Fibroblast of skin of abdomen (primary cell): ENCODE data around the gene SENP5. TPM values are rescaled to one million over a fixed set of nuclear protein-coding genes. Genes with fewer than 3 reads are reported as not detected.
A peak's percentile ranks its signal among the peaks of the same experiment; 100 is the strongest.
"Not testable (repeated sequence)": the region's sequence is repeated elsewhere in the genome, so short reads cannot be mapped to it uniquely, and the experiment has no call there.

Source experiments
- DNase-seq: peaks from one replicate; pipeline ENCODE4 v3.0.0-alpha.2; 2013
- polyA plus RNA-seq, 2 experiments: library from polyadenylated mRNA; unstranded; fragments of 120-200 nt; gene quantifications; one replicate each; pipeline ENCODE4 v1.2.1, GENCODE V29; 2013; ENCODE audit not compliant: insufficient read length in 2 of 2

The SENP5 gene
- 16.6 TPM for polyA plus RNA-seq (2013, experiment 1 of 2; ENCODE audit: insufficient read length)
- polyA plus RNA-seq (2013, experiment 2 of 2; ENCODE audit: insufficient read length): 16.2 TPM

- peak; percentile 89 for DNase-seq
Measured at GRCh38 chr3:196867507-196868296, at the start of gene SENP5. SENP5 (plus strand) TSS chr3:196867920; CDS start chr3:196885182, 17,262 bp downstream.

GRCh38 chr3:196821806-196822355 is 45.8 kb upstream of the SENP5 start:
- DNase-seq: no peak

- DNase-seq: not testable (repeated sequence)
Measured at GRCh38 chr3:196829651-196830050, 38.1 kb upstream of the SENP5 start.

- DNase-seq: no peak
Measured at GRCh38 chr3:196835086-196835485, 32.6 kb upstream of the SENP5 start.

- not testable (repeated sequence) for DNase-seq
Measured at GRCh38 chr3:196836626-196837025, 31.1 kb upstream of the SENP5 start.

GRCh38 chr3:196837819-196838420 is 29.8 kb upstream of the SENP5 start:
- peak; percentile 58 for DNase-seq

GRCh38 chr3:196839351-196839750 is 28.4 kb upstream of the SENP5 start:
- DNase-seq: not testable (repeated sequence)

- DNase-seq: no peak
Measured at GRCh38 chr3:196842567-196843434, 24.9 kb upstream of the SENP5 start.

- DNase-seq: no peak
Measured at GRCh38 chr3:196843435-196844110, 24.1 kb upstream of the SENP5 start.

- DNase-seq: not testable (repeated sequence)
Measured at GRCh38 chr3:196844235-196845219, 23.2 kb upstream of the SENP5 start.

GRCh38 chr3:196848375-196848774 is 19.3 kb upstream of the SENP5 start:
- not testable (repeated sequence) for DNase-seq

GRCh38 chr3:196849180-196849741 is 18.5 kb upstream of the SENP5 start:
- DNase-seq: no peak

- DNase-seq: not testable (repeated sequence)
Measured at GRCh38 chr3:196863000-196863399, 4.7 kb upstream of the SENP5 start.

GRCh38 chr3:196867155-196867506 is 589 bp upstream of the SENP5 start:
- no peak for DNase-seq

GRCh38 chr3:196868297-196868661 is 559 bp downstream of the SENP5 start:
- no peak for DNase-seq

- DNase-seq: no peak
Measured at GRCh38 chr3:196872316-196872715, 4.6 kb downstream of the SENP5 start.

- DNase-seq: not testable (repeated sequence)
Measured at GRCh38 chr3:196874511-196875094, 6.9 kb downstream of the SENP5 start.

GRCh38 chr3:196875258-196875657 is 7.5 kb downstream of the SENP5 start:
- no peak for DNase-seq

GRCh38 chr3:196883361-196883760 is 15.6 kb downstream of the SENP5 start:
- DNase-seq: no peak

GRCh38 chr3:196886144-196886543 is 18.4 kb downstream of the SENP5 start:
- no peak for DNase-seq
